Heart right ventricle (tissue), 16 donors: ENCODE data around the gene SLC39A10. TPM values are rescaled to one million over a fixed set of nuclear protein-coding genes. Genes with fewer than 3 reads are reported as not detected.

Experiments used
- ATAC-seq, 8 donors: fragments of 200-7000 bp; cut with Tn5 transposase; one replicate each; pipeline ENCODE4 v1.9.1; 2020; ENCODE audit warnings: mild to moderate bottlenecking in 8 of 8, moderate library complexity in 8 of 8, moderate number of reproducible peaks in 1 of 8
- DNase-seq, 2 donors: peaks; one replicate each; pipeline ENCODE4 v3.0.0-alpha.2; 2020
- H3K27ac ChIP-seq, 10 donors: fragments of 200-600 bp; sonication (generic) in 2 of 10; one replicate each; pipeline versions ENCODE4 v1.5.0 to v1.8.0; 2020 to 2022; ENCODE audit warnings: mild to moderate bottlenecking in 3 of 10
- H3K27me3 ChIP-seq, 7 donors: fragments of 200-600 bp; one replicate each; pipeline ENCODE4 v1.8.0; 2021 to 2022; ENCODE audit warnings: mild to moderate bottlenecking in 2 of 7
- H3K36me3 ChIP-seq, 9 donors: fragments of 200-600 bp; sonication (generic) in 1 of 9; one replicate each; pipeline versions ENCODE4 v1.5.0 to v1.8.0; 2020 to 2022; ENCODE audit warnings: mild to moderate bottlenecking in 2 of 9
- H3K4me1 ChIP-seq, 9 donors: fragments of 200-600 bp; sonication (generic) in 1 of 9; one replicate each; pipeline versions ENCODE4 v1.5.0 to v1.8.0; 2020 to 2022; ENCODE audit warnings: mild to moderate bottlenecking in 4 of 9
- H3K4me3 ChIP-seq, 10 donors: fragments of 200-600 bp; sonication (generic) in 2 of 10; one replicate each; pipeline versions ENCODE4 v1.5.0 to v1.8.0; 2020 to 2022; ENCODE audit warnings: mild to moderate bottlenecking in 7 of 10, moderate library complexity in 2 of 10
- H3K9me3 ChIP-seq, 11 donors: fragments of 200-600 bp in 10 of 11; sonication (generic) in 2 of 11; one replicate each; pipeline versions ENCODE4 v1.5.0 to v1.8.0; 2013 to 2022; ENCODE audit warnings: mild to moderate bottlenecking in 2 of 11, control low read depth in 1 of 11, moderate library complexity in 1 of 11
- WGBS, 2 donors: extraction: QIAGEN DNeasy Blood & Tissue Kit; methylation state at CpG; one replicate each; pipeline ENCODE4 v1.1.7; 2013; ENCODE audit warnings: inconsistent platforms in 1 of 2; 5-methylcytosine and 5-hydroxymethylcytosine counted together
- intact Hi-C, 10 donors: fragments of 100-400 bp; cut with DNase I; formaldehyde crosslinking; loops; one replicate each; pipeline versions ENCODE4 v1.11.1 to v1.14.2; 2022
- polyA plus RNA-seq, 2 donors: library from polyadenylated mRNA; stranded (reverse); fragments of 200-250 nt; gene quantifications; one replicate each; pipeline ENCODE4 v1.2.3, GENCODE V29; 2013
- total RNA-seq, 10 donors: library from RNA; stranded (reverse); fragmentation: NEBNext Ultra II Directional in 3 of 10; extraction: Animal tissue kit (Norgen Biotek cat#: 25700) in 3 of 10; gene quantifications; one replicate each; pipeline versions ENCODE4 v1.2.1 to v1.2.4, GENCODE V29; 2021 to 2023
- TF ChIP-seq, protein P1 (sequence below), 9 donors: fragments of 200-600 bp; sonication (generic) in 2 of 9; IDR thresholded peaks; one replicate each; pipeline versions ENCODE4 v1.5.0 to v1.8.0; 2021 to 2022; ENCODE audit warnings: antibody characterized with exemption in 9 of 9, mild to moderate bottlenecking in 5 of 9, moderate library complexity in 1 of 9
- donor health status: Arrhythmogenic right ventricular cardiomyopathy.
- donor health status: ischemic (EF 13 %, LVEDD 7.1; RV severe dilation, severe dysfunction).
- donor health status: healthy with polysubstance abuse.
- donor health status: DM: no; HTN: yes; CAD: no.
- donor health status: DM: no; HTN: no; CAD: no.
- donor health status: ischemic (EF 25% LVEDD 6.9; RV normal size, moderate dysfunction).
- donor health status: ischemic (EF 25% LVEDD 5.7; RV mildly dilated, moderate dysfunction).
- donor health status: healthy.
- donor health status: DM: yes; HTN: yes; CAD: no.
- donor health status: Ischemic cardiomyopathy.
- donor health status: ischemic (EF 35%, LVEDD 5.7; RV mildly dilated, moderate dysfunction).
- donor health status: nonischemic (EF 11% LVEDD 7.7; RV severe dilation, severe dysfunction).
- donor health status: DM: yes; HTN: yes; CAD: no.
- donor health status: PGD.
- donor health status: ischemic (EF 29% LVEDD 5.4; RV normal size, mild dysfunction).
- donor health status: nonischemic (EF 23%, LVEDD 6.1; RV moderate dilation, normal function).

The SLC39A10 gene
- total and polyA plus RNA-seq, 12 donors, result 5.9 to 12.9 (median 8.3) TPM

DNA sequence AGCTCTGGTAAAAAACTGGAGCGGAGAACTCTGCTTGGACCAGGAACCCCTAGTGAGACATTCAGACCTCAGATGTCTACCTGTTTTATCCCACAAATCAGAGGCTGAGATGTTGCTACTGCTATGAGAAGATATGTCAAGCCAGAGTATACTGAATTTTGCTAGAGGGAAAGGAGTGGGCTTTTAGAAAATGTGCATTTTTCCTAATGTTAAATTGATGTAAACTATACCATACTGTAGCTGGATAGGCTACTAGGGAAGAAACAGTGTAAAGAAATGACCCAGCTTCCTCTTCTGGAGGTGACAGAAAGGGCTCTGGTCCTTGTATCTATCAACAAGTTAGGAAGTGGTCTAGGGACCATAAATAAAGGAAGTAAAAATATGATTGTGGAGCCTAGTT, 65.0 kb downstream of the SLC39A10 start:
- H3K4me1 ChIP-seq, result no peaks in the 10 kb centered on the region
- DNase-seq (no peak), ATAC-seq (no peak)
- H3K36me3 ChIP-seq, result peaks cover 0 to 72% (median 24%) of the 10 kb centered on the region in 9 donors
- TF ChIP-seq, protein P1, sequence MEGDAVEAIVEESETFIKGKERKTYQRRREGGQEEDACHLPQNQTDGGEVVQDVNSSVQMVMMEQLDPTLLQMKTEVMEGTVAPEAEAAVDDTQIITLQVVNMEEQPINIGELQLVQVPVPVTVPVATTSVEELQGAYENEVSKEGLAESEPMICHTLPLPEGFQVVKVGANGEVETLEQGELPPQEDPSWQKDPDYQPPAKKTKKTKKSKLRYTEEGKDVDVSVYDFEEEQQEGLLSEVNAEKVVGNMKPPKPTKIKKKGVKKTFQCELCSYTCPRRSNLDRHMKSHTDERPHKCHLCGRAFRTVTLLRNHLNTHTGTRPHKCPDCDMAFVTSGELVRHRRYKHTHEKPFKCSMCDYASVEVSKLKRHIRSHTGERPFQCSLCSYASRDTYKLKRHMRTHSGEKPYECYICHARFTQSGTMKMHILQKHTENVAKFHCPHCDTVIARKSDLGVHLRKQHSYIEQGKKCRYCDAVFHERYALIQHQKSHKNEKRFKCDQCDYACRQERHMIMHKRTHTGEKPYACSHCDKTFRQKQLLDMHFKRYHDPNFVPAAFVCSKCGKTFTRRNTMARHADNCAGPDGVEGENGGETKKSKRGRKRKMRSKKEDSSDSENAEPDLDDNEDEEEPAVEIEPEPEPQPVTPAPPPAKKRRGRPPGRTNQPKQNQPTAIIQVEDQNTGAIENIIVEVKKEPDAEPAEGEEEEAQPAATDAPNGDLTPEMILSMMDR (IDR thresholded peaks at IDR 0.05), result no peak
- H3K4me3 ChIP-seq, result no peak overlapping the region
- H3K27ac ChIP-seq, result no peak overlapping the region
- WGBS, 2 donors, result 100% methylated on average over 1 of the region's 1 CpG
- H3K27me3 ChIP-seq, result no peaks in the 10 kb centered on the region
- no peaks in the 10 kb centered on the region for H3K9me3 ChIP-seq
- intact Hi-C loops, result no loop called here

DNA sequence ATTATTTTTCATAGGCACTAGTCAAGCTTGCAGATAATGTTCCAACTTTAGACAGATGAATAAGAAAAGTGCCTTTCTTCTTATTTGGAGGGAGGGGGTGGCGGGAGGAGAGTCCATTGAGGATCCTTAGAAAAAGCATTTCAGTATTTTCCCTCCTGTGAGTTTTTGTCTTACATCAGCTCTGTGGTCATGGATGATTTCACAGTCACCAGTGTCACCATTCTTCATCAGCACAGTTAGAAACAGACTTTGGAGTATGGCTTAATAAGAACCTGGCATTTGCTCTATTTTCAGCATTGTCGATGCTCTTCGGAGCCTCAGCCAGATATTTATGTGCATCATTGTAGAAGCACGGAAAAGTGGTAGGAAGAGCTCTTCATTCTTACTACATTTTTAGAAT, 70.1 kb downstream of the SLC39A10 start:
- H3K27ac ChIP-seq, result no peak overlapping the region
- ATAC-seq (no peak), DNase-seq (no peak)
- no peak overlapping the region for H3K4me3 ChIP-seq
- TF ChIP-seq, protein P1 (IDR thresholded peaks at IDR 0.05), result no peak
- no peaks in the 10 kb centered on the region for H3K27me3 ChIP-seq
- H3K4me1 ChIP-seq, result no peaks in the 10 kb centered on the region
- H3K36me3 ChIP-seq, result peaks cover 0 to 71% (median 20%) of the 10 kb centered on the region in 9 donors
- H3K9me3 ChIP-seq, result no peaks in the 10 kb centered on the region
- intact Hi-C loops, result no loop called here
- WGBS, 2 donors, result 95 to 97% methylated on average over 4 of the region's 4 CpGs

DNA sequence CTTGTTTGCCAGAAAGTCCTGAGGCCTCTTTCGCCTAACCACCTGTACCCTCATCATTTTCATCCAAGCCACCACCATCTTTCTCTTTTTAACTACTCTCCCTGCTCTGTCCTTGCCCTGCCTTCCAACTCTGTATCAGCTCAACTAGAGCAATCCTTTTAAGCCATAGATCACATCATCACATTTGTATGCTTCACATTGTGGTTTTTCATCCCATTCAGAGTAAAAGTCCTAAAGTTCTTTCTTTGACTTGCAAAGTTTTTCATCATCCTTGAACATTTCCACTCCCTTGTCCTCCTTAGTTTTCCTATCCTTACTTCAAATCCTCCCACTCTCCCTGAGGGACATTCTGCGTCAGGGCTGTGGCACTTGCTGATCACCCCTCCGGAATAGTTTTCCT, 73.9 kb downstream of the SLC39A10 start:
- Histone ChIP-seq H3K4me1 (no peaks in the 10 kb centered on the region), H3K27ac (no peak overlapping the region), H3K36me3 (peaks cover 0 to 91% (median 21%) of the 10 kb centered on the region in 9 donors), H3K27me3 (no peaks in the 10 kb centered on the region), H3K4me3 (no peak overlapping the region), H3K9me3 (no peaks in the 10 kb centered on the region)
- no peak for DNase-seq
- 90 to 91% methylated on average over 3 of the region's 3 CpGs for WGBS, 2 donors
- no peak for ATAC-seq
- TF ChIP-seq, protein P1 (IDR thresholded peaks at IDR 0.05), result no peak
- intact Hi-C loops, result no loop called here

DNA sequence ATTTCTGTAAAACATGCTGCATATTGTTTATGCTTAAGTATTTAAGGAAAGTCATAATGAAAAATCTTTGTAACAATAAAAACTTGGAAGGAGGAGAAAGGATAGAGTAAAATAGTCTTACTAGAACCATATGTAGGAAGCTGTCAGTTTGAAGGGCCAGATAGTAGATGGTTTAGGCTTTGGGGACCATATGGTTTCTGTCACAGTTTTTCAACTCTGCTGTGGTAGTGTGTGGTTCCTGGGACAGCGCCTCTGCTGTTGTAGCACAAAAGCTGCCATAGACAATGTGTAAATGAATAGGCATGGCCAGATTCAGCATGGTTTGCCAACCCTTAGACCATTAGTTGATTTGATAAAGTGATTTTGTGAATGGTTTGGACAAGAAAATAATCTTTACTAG, 75.5 kb downstream of the SLC39A10 start:
- ATAC-seq (no peak), DNase-seq (no peak)
- Histone ChIP-seq H3K27ac (no peak overlapping the region), H3K9me3 (no peaks in the 10 kb centered on the region), H3K4me1 (no peaks in the 10 kb centered on the region), H3K4me3 (no peak overlapping the region), H3K27me3 (no peaks in the 10 kb centered on the region), H3K36me3 (peaks cover 0 to 98% (median 21%) of the 10 kb centered on the region in 9 donors)
- intact Hi-C loops, result no loop called here
- WGBS, 2 donors, result 80 to 86% methylated on average over 1 of the region's 1 CpG
- TF ChIP-seq, protein P1 (IDR thresholded peaks at IDR 0.05), result no peak
